ENCODE data around the gene CSNK1G1.
"Not testable (repeated sequence)": the region's sequence is repeated elsewhere in the genome, so short reads cannot be mapped to it uniquely, and the experiment has no call there.

CSNK1G1 gene

DNA sequence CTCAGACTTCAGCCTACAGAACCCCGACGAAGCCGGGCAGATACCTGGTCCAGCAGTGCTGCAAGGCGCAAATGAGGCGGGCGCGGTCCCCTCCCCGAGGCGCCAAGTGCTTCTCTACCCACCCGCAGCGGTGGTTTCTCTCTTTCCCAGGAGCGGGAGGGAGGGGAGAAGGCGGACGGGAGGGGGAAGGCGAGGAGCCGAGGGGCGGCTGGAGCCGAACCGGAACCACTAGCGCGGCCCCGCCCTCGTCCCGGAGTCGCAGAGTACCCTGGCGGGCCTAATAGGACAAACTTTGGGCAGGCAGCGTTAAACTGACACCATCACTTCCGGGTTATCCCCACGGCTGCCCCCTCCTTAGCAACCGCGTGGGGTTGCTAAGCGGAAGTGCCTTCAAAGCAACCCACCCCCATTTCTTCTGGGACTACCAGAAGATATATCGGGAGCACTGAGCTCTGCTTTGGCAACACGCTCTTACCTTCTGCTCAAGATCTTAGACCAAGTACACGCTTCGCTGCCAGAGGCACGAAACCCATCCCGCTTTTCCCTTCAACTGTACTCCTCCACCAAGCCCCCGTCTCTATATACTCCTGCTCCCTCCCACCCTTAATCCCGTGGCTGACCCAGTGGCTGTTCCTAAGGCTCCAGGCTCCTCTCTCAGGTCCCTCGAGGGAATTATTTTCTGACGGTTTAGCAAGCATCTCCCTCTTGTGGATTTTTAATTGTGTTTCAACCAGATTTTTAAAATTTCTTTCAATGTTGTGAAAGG lies at the start of gene CSNK1G1:
Gene CSNK1G1, minus strand, starts transcription at position 230 of the 766 bp plus-strand sequence. CDS start 55,674 bp downstream, outside the sequence.
- H3K27ac ChIP-seq, result peak within 1 kb of the TSS; percentile 79
- peak; percentile 31; the same call in 1 of the 2 replicates for TF ChIP-seq CTCF (IDR thresholded peaks at IDR 0.05)
- no peak for TF ChIP-seq ZFX (IDR thresholded peaks at IDR 0.05; ENCODE audit: borderline replicate concordance)

GRCh38 chr15:64400583-64400982 lies 44.6 kb upstream of the CSNK1G1 start:
- TF ChIP-seq ZFX (IDR thresholded peaks at IDR 0.05; ENCODE audit: borderline replicate concordance) (no peak), CTCF (IDR thresholded peaks at IDR 0.05) (no peak)
- H3K27ac ChIP-seq, result peak overlapping the region; percentile 22; the same call in 1 of the 2 replicates

- no peak overlapping the region for H3K27ac ChIP-seq
- TF ChIP-seq ZFX (IDR thresholded peaks at IDR 0.05; ENCODE audit: borderline replicate concordance), result no peak
- no peak for TF ChIP-seq CTCF (IDR thresholded peaks at IDR 0.05)
Measured at GRCh38 chr15:64398575-64398974, 42.6 kb upstream of the CSNK1G1 start.

GRCh38 chr15:64396789-64397188 lies 40.8 kb upstream of the CSNK1G1 start:
- H3K27ac ChIP-seq, result no peak overlapping the region
- TF ChIP-seq CTCF (IDR thresholded peaks at IDR 0.05) (no peak), ZFX (IDR thresholded peaks at IDR 0.05; ENCODE audit: borderline replicate concordance) (no peak)

- not testable (repeated sequence) for H3K27ac ChIP-seq
Measured at GRCh38 chr15:64392471-64392870, 36.5 kb upstream of the CSNK1G1 start.

DNA sequence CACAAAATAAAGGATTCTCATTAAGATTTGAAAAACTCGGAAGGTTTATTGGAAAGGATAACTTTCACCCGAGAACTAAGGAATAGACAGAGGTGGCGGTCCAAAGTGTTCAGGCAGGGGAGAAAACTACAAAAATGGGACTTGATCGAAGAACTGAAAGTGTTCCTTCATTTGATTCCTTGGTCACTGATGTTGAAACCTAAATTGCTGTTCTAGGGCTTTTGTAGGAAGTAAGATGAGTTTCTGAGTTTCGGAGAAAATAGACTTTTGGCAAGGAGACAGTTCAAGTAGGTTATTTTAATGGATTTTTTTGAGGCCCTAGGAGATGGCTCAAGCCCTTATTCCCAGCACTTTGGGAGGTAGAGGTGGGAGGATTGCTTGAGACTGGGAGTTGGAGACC lies 33.1 kb upstream of the CSNK1G1 start:
- TF ChIP-seq CTCF (IDR thresholded peaks at IDR 0.05) (no peak), ZFX (IDR thresholded peaks at IDR 0.05; ENCODE audit: borderline replicate concordance) (no peak)
- no peak overlapping the region for H3K27ac ChIP-seq

DNA sequence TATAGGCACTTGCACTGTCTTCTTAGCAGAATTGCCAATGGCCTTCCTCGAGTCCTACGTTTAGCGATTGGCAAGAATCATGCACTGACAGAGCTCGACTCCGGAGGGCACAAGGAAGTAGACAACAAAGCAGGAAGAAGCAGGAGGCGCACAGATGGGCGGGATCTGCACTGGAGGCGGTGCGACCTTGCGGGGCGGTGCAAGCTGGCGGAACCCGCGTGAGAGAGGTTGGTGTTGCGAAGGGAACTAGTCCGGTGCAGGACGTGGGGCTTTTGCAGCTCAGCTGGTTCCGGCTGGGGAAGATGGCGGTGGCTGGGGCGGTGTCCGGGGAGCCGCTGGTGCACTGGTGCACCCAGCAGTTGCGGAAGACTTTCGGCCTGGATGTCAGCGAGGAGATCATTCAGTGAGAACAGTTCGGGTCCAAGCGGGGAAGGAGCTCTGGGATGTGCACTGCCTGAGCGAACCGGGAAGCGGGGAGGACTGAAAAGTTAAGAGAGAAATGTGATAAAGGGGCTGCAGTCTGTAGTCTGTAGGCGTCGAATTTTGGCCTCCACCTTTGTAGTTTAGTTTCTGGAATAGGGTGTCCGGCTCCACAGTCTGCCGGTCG lies 31.7 kb upstream of the CSNK1G1 start, which contains the start of gene TRIP4:
Gene TRIP4, plus strand, starts transcription at position 275 of the 607 bp plus-strand sequence. Its CDS starts 28 bp downstream, at position 303.
- TF ChIP-seq CTCF (IDR thresholded peaks at IDR 0.05) (no peak), ZFX (IDR thresholded peaks at IDR 0.05; ENCODE audit: borderline replicate concordance) (no peak)
- H3K27ac ChIP-seq, result peak within 1 kb of the TSS; percentile 88
